ENCODE measurements around the gene GRK1. TPM values are rescaled to one million over a fixed set of nuclear protein-coding genes. Genes with fewer than 3 reads are reported as not detected.
"Not testable (repeated sequence)": the region's sequence is repeated elsewhere in the genome, so short reads cannot be mapped to it uniquely, and the experiment has no call there.

GRK1 gene
- not detected for total RNA-seq

DNA sequence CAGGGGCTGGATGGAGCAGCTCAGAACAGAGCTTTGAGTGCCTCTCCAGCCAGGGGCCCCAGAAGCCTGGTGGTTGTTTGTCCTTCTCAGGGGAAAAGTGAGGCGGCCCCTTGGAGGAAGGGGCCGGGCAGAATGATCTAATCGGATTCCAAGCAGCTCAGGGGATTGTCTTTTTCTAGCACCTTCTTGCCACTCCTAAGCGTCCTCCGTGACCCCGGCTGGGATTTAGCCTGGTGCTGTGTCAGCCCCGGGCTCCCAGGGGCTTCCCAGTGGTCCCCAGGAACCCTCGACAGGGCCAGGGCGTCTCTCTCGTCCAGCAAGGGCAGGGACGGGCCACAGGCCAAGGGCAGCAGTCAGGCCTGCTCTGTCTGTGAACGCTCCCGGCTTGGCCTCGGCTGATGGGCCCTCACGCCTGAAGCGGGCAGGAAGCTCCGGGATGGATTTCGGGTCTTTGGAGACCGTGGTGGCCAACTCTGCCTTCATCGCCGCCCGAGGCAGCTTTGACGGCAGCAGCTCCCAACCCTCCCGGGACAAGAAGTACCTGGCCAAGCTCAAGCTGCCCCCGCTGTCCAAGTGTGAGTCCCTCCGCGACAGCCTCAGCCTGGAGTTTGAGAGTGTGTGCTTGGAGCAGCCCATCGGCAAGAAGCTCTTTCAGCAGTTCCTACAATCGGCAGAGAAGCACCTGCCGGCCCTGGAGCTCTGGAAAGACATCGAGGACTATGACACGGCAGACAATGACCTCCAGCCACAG lies at the start of gene GRK1:
Gene GRK1, plus strand, starts transcription at position 269 of the 751 bp plus-strand sequence. Its CDS starts 168 bp downstream, at position 437.
- DNase-seq: no peak

- no peak for DNase-seq
Measured at GRCh38 chr13:113617961-113618360, 49.1 kb upstream of the GRK1 start.

DNA sequence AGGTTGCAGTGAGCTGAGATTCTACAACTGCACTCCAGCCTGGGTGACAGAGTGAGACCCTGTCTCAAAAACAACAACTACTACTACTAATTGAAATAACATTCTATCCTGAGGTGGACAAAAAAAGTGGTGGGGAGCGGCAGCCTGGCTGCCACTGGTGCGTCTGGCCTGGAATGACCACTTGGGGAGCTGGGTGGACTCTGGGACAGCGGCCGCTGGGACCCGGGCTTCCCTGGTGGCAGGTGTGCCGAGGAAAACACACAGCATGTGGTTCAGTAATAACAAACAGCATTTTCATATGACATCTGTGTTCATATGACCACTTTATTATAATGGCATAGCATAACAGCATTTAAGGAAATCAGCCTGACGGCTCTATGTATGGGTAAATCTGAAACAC lies 48.6 kb upstream of the GRK1 start:
- no peak for DNase-seq

- DNase-seq: no peak
Measured at GRCh38 chr13:113620036-113620796, 46.8 kb upstream of the GRK1 start.

- DNase-seq: no peak
Measured at GRCh38 chr13:113621046-113621445, 46.0 kb upstream of the GRK1 start.

- DNase-seq: not testable (repeated sequence)
Measured at GRCh38 chr13:113621498-113621897, 45.5 kb upstream of the GRK1 start.

DNA sequence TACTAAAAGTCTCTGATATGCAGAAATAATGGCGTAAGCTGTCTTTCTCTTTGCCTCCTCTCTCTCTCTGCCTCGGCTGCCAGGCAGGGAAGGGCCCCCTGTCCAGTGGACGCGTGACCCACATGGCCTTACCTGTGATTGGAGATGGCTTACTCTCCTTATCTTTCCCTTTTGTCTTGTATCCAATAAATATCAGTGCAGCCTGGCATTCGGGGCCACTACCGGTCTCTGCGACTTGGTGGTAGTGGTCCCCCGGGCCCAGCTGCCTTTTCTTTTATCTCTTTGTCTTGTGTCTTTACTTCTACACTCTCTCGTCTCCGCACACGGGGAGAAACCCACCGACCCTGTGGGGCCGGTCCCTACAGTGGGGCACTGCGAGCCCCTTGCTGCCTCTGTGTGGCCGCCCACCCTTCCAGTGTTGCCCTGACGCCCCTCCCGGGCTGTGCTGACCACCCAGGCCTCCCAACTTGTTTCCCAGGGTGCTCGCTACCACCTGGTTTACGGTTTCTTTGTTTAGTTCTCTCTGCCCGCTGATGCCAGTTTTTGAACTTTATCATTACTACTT lies 45.0 kb upstream of the GRK1 start:
- DNase-seq: not testable (repeated sequence)

DNA sequence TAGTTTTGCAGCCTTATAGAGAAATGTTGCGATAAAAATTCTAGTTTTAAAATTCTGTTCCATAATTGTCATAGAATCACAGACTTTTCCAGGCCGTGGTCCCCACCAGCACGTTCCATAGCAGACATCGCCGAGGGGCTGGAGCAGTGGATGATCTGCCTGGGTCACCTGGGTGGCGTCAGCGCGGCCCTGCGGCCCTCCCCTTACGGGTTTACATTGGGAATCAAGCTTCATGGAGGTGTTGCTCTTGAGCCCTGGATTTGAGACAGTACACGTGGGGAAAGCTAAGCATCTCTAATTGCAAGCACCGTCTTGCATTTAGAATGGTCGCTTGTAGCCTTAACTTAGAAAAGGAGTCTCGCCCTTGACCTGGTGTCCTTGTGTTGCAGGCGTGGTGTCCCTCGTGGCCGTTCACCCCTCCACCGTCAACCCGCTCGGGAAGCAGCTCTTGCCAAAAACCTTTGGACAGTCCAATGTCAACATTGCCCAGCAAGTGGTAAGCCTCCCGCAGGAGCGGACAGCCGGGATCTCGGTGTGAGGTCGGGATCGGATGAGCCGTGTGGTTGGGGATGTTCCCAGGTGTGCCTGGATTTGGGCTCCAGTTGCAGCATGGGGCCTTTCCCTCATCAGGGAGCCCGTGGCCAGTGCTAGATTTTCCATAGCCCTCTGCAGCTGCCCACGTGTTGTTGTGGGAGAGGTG lies 44.1 kb upstream of the GRK1 start:
- no peak for DNase-seq

GRCh38 chr13:113623491-113624234 lies 43.4 kb upstream of the GRK1 start:
- no peak for DNase-seq

- no peak for DNase-seq
Measured at GRCh38 chr13:113624235-113624587, 42.8 kb upstream of the GRK1 start.

GRCh38 chr13:113624640-113625304 lies 42.2 kb upstream of the GRK1 start:
- DNase-seq: not testable (repeated sequence)

DNA sequence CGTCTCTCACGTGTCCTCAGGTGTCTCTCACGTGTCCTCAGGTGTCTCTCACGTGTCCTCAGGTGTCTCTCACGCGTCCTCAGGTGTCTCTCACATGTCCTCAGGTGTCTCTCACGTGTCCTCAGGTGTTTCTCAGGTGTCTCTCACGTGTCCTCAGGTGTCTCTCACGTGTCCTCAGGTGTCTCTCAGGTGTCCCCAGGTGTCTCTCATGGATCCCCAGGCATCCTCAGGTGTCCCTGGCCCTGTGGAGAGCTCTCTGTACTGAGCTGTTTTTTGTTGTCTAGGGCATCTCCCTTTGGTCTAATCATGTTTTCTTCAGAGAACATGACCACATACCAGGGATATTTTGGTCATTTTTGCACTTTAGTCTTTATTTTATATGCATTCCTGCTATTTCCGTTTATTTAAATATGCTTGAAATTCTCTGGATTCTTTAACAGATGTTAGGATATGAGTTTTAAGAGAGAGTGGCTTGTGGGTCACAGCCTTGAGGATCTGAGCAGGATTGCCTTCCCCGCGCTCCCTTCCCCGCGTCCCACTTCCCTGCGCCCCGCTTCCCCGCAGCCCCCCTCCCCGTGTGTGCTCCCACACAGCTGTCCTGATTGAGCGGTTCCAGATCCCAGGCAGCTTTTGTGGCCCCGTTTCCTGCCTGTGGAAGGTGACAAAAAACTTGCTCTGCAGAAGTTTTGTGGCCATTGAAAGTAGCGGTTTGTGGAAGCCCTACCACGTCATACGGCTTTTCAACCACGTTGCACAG lies 40.9 kb upstream of the GRK1 start:
- no peak for DNase-seq

DNA sequence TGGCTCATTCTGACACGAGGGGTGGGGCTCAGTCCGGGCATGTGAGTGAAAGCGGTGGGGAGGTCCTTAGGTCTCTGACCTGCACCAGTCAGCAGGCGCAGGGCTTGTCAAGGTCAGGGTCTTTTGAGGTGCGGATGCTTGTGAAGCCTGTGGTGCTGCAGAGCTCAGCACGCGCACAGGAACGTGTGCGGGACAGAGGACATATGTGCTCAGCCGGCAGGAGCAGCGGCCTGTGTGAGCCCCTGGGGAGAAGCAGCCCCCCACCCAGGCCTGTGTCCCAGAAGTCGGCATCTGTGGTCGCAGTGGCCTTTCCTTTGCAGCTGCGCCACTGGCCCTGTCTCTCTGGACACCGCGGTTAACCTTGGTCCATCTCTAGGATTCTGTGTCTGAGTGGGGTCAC lies 39.9 kb upstream of the GRK1 start:
- DNase-seq: no peak

DNA sequence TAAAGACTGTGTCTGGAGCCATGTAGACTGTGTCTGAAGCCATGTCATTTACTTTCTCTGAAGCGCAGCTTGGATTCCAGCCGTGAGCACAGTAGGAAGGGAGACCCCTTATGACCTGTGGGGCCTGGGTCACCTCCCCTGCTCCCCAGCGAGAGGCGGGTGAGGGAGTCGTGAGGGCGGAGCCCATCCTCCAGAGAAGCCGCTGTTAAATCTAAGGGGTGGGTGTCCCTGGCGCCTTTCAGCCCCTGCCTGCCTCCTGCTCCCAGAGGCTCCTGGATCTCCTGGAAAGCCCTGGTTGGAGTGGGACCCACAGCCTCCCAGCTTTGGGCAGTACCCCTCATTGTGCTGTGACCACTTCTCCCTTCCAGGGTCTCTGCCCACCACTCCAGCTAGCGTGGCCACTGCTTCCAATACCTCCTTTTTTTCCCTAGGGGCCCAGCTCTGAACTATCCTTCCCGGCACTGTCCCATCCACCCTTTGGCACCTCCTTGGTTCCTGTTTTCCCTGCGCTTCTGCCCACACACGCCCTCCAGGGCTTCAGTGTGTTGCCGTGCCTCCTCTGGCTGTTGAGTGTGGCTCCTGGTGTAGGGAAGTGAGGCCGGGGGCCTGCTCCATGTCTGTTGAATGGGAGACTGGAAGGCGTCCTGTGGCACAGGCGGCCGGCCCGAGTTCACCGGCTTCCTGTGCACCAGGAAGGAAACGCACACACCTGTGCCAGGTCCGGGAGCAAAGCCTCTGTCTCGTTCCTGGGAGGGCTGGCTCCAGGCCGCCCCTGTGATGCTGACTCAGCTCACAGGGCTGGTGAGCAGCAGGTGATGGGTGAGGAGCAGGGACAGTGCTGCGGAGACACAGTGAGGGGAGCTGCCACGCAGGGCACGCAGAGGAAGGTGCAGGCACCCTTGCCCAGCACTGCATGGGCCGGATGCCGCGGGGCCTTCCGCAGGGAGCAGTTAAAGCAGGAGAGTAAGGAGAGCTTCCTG lies 38.4 kb upstream of the GRK1 start:
- DNase-seq: no peak

DNA sequence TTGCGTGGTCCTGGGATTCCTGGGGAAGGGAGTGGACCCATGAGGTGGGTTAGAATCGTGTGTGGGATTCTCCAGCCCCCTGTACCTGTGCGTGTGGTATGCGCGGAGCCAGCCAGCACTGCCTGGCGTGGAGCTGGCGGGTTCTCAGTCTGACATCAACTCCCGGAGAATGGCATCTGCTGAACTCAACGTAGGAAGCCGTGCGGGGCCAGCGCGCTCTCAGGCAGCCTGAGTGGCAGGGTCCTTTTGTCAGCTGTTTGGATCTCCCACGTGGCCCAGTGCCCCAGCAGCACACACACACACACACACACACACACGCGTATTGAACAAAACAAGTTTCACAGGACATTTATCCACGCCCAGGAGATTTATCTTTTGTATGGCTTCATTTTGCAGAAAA lies 37.2 kb upstream of the GRK1 start:
- DNase-seq: no peak

DNA sequence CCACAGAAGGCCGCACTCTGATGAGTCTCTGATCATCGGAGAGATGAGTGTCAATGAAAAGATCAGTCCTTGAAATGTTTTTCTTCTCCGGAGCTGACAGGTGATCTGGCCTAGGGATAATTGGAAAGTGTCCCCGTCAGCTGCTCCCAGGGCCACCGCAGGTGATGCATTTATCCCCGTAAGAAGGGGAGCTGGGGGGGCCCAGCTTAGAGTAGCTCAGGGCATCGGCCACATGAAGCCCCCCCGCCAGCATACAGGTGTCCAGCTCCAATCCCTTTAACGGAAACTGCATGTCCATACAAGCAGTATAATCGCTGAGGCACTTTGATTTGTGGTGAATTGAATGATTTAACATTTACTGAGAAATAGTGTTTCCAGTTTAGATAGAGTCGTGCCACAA lies 36.7 kb upstream of the GRK1 start:
- DNase-seq: no peak

DNA sequence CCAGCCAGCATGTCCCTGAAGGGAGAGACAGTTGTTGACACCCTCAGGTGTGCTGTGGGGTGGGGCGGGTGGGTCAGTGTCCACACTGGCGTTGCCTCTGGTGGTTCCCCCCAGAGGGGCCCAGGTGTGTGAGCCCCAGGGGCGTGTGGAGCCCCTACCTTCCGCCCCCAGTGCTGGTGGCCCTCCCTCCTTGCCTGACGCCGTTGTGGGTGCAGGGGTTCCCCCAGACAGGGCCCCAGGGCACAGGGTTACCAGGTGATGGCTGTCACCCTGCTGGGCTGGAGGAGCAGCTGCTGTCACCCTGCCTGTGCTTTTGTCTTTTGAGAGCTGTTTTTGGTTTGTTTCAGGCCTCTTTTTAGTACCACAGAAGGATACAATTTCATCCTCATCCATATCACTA lies 36.2 kb upstream of the GRK1 start:
- no peak for DNase-seq

GRCh38 chr13:113631341-113632095 lies 35.5 kb upstream of the GRK1 start:
- DNase-seq: no peak

Data from effector CD4-positive, alpha-beta T cell (primary cell).